Left ventricle myocardium inferior (tissue), 1 donor: ENCODE results near the gene ELP1. TPM values are rescaled to one million over a fixed set of nuclear protein-coding genes. Genes with fewer than 3 reads are reported as not detected.

Experiments used
- DNase-seq: peaks from one replicate; pipeline ENCODE4 v3.0.0-alpha.2; 2020
- H3K27ac ChIP-seq: fragments of 200-600 bp; replicated peaks from 2 replicates; pipeline ENCODE4 v1.8.0; 2021
- H3K27me3 ChIP-seq: fragments of 200-600 bp; 2 replicates; pipeline ENCODE4 v1.8.0; 2021; ENCODE audit warnings: low read depth
- H3K36me3 ChIP-seq: fragments of 200-600 bp; 2 replicates; pipeline ENCODE4 v1.8.0; 2021
- H3K4me1 ChIP-seq: fragments of 200-600 bp; 2 replicates; pipeline ENCODE4 v1.8.0; 2021
- H3K4me3 ChIP-seq: fragments of 200-600 bp; 2 replicates; pipeline ENCODE4 v1.8.0; 2021; ENCODE audit warnings: mild to moderate bottlenecking, moderate library complexity
- H3K9me3 ChIP-seq: fragments of 200-600 bp; replicated peaks from 2 replicates; pipeline ENCODE4 v1.8.0; 2021
- CTCF ChIP-seq: fragments of 200-600 bp; IDR thresholded peaks from 2 replicates; pipeline ENCODE4 v1.8.0; 2021; ENCODE audit warnings: antibody characterized with exemption, mild to moderate bottlenecking, borderline replicate concordance
- intact Hi-C: fragments of 100-400 bp; cut with micrococcal nuclease; formaldehyde crosslinking; loops from one replicate; pipeline ENCODE4 v1.11.0; 2022
- total RNA-seq: library from RNA; stranded (reverse); fragmentation: NEBNext Ultra II Directional; extraction: Animal tissue kit (Norgen Biotek cat#: 25700); gene quantifications from one replicate; pipeline ENCODE4 v1.2.1, GENCODE V29; 2021
- donor health status: DM: no; HTN: yes; CAD: no; lungs with severe emphysema.

ELP1 gene
- total RNA-seq, 1 donor from 2014 or later = 21.4 TPM

- Histone ChIP-seq H3K4me1 (peaks cover 8% of the 10 kb centered on the region), H3K27me3 (no peaks in the 10 kb centered on the region), H3K9me3 (no peaks in the 10 kb centered on the region), H3K4me3 (no peak overlapping the region), H3K36me3 (no peaks in the 10 kb centered on the region), H3K27ac (no peak overlapping the region)
- no peak for DNase-seq
- TF ChIP-seq CTCF = no peak
- intact Hi-C loops = no loop called here
These were observed 96.4 kb downstream of the ELP1 start for GRCh38 chr9:108837530-108837929.

GRCh38 chr9:108836781-108837180, 97.1 kb downstream of the ELP1 start:
- peaks cover 8% of the 10 kb centered on the region for H3K4me1 ChIP-seq
- H3K27ac ChIP-seq = no peak overlapping the region
- no peak overlapping the region for H3K4me3 ChIP-seq
- no peaks in the 10 kb centered on the region for H3K27me3 ChIP-seq
- no peak for TF ChIP-seq CTCF
- no peaks in the 10 kb centered on the region for H3K36me3 ChIP-seq
- DNase-seq = no peak
- no peaks in the 10 kb centered on the region for H3K9me3 ChIP-seq
- intact Hi-C loops = no loop called here

GRCh38 chr9:108836319-108836718, 97.6 kb downstream of the ELP1 start:
- H3K4me3 ChIP-seq = no peak overlapping the region
- no peak for TF ChIP-seq CTCF
- no peak overlapping the region for H3K27ac ChIP-seq
- no peaks in the 10 kb centered on the region for H3K36me3 ChIP-seq
- no peaks in the 10 kb centered on the region for H3K27me3 ChIP-seq
- intact Hi-C loops = no loop called here
- H3K9me3 ChIP-seq = no peaks in the 10 kb centered on the region
- no peak for DNase-seq
- peaks cover 8% of the 10 kb centered on the region for H3K4me1 ChIP-seq

- Histone ChIP-seq H3K4me1 (peaks cover 8% of the 10 kb centered on the region), H3K36me3 (no peaks in the 10 kb centered on the region), H3K4me3 (no peak overlapping the region), H3K9me3 (no peaks in the 10 kb centered on the region), H3K27me3 (no peaks in the 10 kb centered on the region), H3K27ac (no peak overlapping the region)
- intact Hi-C loops = no loop called here
- no peak for DNase-seq
- no peak for TF ChIP-seq CTCF
These were observed 98.1 kb downstream of the ELP1 start for GRCh38 chr9:108835831-108836230.

GRCh38 chr9:108834959-108835665, 98.8 kb downstream of the ELP1 start:
- H3K27ac ChIP-seq = no peak overlapping the region
- no peak for DNase-seq
- no peaks in the 10 kb centered on the region for H3K36me3 ChIP-seq
- H3K27me3 ChIP-seq = no peaks in the 10 kb centered on the region
- no peak for TF ChIP-seq CTCF
- no peak overlapping the region for H3K4me3 ChIP-seq
- no peaks in the 10 kb centered on the region for H3K9me3 ChIP-seq
- H3K4me1 ChIP-seq = peaks cover 8% of the 10 kb centered on the region
- intact Hi-C loops = no loop called here
